ENCODE data around the gene ANKRD20A1.
"Not testable (repeated sequence)": the region's sequence is repeated elsewhere in the genome, so short reads cannot be mapped to it uniquely, and the experiment has no call there.

ANKRD20A1 gene

DNA sequence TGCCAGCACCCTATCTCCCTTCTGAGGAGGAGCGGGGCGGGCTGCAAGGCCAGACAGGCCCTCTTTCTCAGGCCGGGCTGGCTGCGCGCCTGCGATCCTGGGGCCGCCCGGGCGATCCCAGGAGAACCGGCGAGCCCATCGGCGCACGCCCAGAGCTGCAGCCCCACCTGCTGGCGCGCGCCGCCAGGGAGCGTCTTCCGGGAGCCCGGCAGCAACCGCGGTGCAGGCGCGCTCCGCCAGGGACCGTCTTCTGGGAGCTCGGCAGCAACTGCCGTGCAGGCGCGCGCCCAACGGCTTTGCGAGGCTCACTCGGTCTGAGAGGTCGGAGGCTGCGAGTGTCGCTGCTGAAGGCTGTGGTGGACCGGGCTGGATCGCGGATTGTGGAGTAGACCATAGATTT, at the start of gene ANKRD20A1:
TSS of gene ANKRD20A1 (plus strand) at position 61 of the 400 bp plus-strand sequence. CDS start 496 bp downstream, outside the sequence.
- not testable (repeated sequence) for DNase-seq

DNA sequence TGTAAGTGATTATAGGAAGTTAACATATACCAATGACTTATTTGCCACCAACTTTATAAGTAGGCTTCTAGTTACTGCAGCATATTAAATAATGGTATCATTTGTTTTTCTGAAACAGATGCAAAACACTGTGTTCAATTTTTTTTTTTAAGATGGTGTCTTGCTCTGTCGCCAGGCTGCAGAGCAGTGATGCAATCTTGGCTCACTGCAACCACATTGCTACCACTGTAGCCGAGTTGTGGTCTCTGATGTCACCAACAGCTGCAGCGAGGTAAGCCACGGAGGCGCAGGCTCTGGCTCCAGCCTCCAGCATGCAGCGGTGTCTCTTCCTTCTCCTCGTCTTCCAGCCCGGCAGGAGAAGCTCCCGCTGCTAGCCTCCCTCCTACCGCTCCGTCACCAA, 26.6 kb upstream of the ANKRD20A1 start:
- not testable (repeated sequence) for DNase-seq

Data from NCI-H2029 (cell line).